ENCODE results near the gene PDK3. TPM values are rescaled to one million over a fixed set of nuclear protein-coding genes. Genes with fewer than 3 reads are reported as not detected.

Gene PDK3
- total RNA-seq, 1 experiment from 2014 or later = 9.6 TPM

DNA sequence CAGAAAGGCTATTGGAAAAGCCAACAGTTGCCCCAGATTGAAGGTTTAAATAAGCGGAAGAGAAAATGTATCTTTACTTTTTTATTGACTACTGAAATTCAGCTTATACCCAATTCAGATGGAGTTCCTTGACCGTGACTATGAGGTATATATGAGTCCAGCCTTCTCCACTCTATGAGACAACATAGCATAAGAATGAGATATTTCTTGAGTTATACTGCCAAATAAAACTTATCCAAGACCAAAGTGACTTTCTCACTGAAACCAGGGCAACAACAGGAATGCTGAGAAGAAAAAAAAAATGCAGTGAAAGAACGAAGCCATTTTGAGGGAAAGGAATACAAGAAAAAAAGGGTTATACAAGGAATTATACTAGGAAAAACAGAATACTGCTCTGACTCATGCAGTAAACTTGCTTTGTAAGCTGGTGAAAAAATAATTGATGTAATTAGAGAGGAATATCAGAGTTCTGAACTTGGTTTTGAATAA lies 16.3 kb upstream of the PDK3 start (continued):
- no peak for TF ChIP-seq CEBPB (IDR thresholded peaks at IDR 0.05; ENCODE audit: low read depth)

GRCh38 chrX:24463077-24463476 lies 2.0 kb upstream of the PDK3 start:
- Histone ChIP-seq H2AFZ (ENCODE audit: low read depth, low read length, poor library complexity, severe bottlenecking) (no peak overlapping the region), H3K4me3 (replicated peaks in 1 of 2; ENCODE audit: low read depth in 1 of 2, low read length in 2 of 2) (no peak overlapping the region), H3K9me2 (ENCODE audit: insufficient read depth) (no peaks in the 10 kb centered on the region), H3K4me1 (ENCODE audit: control insufficient read depth in 1 of 2, insufficient read depth in 2 of 2, low read length in 2 of 2) (peaks cover 2 to 7% of the 10 kb centered on the region in 2 experiments; a peak in 2 of 4 replicates), H3K4me2 (ENCODE audit: low read length) (no peak overlapping the region), H3K9me3 (ENCODE audit: control insufficient read depth in 1 of 2, insufficient read depth in 1 of 2, low read depth in 1 of 2, low read length in 2 of 2) (no peaks in the 10 kb centered on the region), H3K36me3 (ENCODE audit: control insufficient read depth in 1 of 2, insufficient read depth in 2 of 2, low read length in 2 of 2) (no peaks in the 10 kb centered on the region), H4K20me1 (ENCODE audit: insufficient read depth) (no peaks in the 10 kb centered on the region), H3K79me2 (ENCODE audit: insufficient read depth, low read length) (no peaks in the 10 kb centered on the region), H3K9ac (ENCODE audit: low read length) (no peak overlapping the region), H3K27me3 (ENCODE audit: insufficient read depth, low read length) (no peaks in the 10 kb centered on the region), H3K27ac (ENCODE audit: low read depth, low read length) (no peak overlapping the region)
- TF ChIP-seq ELF1 (IDR thresholded peaks at IDR 0.05; ENCODE audit: borderline replicate concordance, low read depth) (no peak), POLR2A (IDR thresholded peaks at IDR 0.05; ENCODE audit: borderline replicate concordance, extremely low read depth, insufficient read depth, insufficient read length) (no peak), YY1 (IDR thresholded peaks at IDR 0.05; ENCODE audit: extremely low read depth, insufficient replicate concordance, low read depth, low read length) (no peak), EGR1 (IDR thresholded peaks at IDR 0.05; ENCODE audit: low read depth) (no peak), CEBPB (IDR thresholded peaks at IDR 0.05; ENCODE audit: low read depth) (no peak), EZH2 (IDR thresholded peaks at IDR 0.05) (no peak), ZBTB33 (IDR thresholded peaks at IDR 0.05; ENCODE audit: extremely low read depth, insufficient replicate concordance, low read length) (no peak), RAD21 (IDR thresholded peaks at IDR 0.05; ENCODE audit: low read depth) (no peak), REST (IDR thresholded peaks at IDR 0.05; ENCODE audit: low read depth) (no peak), SP1 (IDR thresholded peaks at IDR 0.05; ENCODE audit: low read depth) (no peak), SRF (IDR thresholded peaks at IDR 0.05; ENCODE audit: low read depth) (no peak)
- TF ChIP-seq, protein P1, sequence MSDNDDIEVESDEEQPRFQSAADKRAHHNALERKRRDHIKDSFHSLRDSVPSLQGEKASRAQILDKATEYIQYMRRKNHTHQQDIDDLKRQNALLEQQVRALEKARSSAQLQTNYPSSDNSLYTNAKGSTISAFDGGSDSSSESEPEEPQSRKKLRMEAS (IDR thresholded peaks at IDR 0.05) = no peak
- TF ChIP-seq, protein P2, sequence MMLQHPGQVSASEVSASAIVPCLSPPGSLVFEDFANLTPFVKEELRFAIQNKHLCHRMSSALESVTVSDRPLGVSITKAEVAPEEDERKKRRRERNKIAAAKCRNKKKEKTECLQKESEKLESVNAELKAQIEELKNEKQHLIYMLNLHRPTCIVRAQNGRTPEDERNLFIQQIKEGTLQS (IDR thresholded peaks at IDR 0.05) = no peak
- RAD21 ChIA-PET (ENCODE audit: low non-redundant PET in 1 of 2, low total read pairs in 2 of 2, uncharacterized antibody in 2 of 2, unreplicated experiment in 2 of 2) = no interaction called here
- BruUV-seq (replicated peaks) = no TSS peak
- no peak for ATAC-seq
- POLR2A ChIA-PET = no interaction called here
- intact Hi-C loops (cut with micrococcal nuclease) = no loop called here
- CTCF ChIA-PET = no interaction called here
- DNase-seq (ENCODE audit: low read depth, low spot score) = no peak

Data from HCT116 (cell line).